ENCODE measurements around the gene SKIDA1.

- TF ChIP-seq CTCF (conservative IDR thresholded peaks at IDR 0.05; ENCODE audit: low read length) (no peak), EZH2phosphoT487 (IDR thresholded peaks at IDR 0.05; ENCODE audit: borderline replicate concordance) (no peak)
Measured at GRCh38 chr10:21498986-21499385, 26.5 kb downstream of the SKIDA1 start.
